AG09319 (cell line): ENCODE results near the gene METAP2.

Source experiments
- DNase-seq: peaks from one replicate; pipeline ENCODE4 v3.0.0-alpha.2; 2010; ENCODE audit warnings: low read depth; ENCODE audit errors: extremely low read depth
- CTCF ChIP-seq: IDR thresholded peaks from 2 replicates; pipeline ENCODE4 v1.5.1; 2011; ENCODE audit warnings: low read depth, mild to moderate bottlenecking, inconsistent platforms, low read length, moderate library complexity

Gene METAP2

GRCh38 chr12:95515197-95515596, 41.2 kb downstream of the METAP2 start:
- no peak for DNase-seq
- no peak for TF ChIP-seq CTCF

- DNase-seq, result no peak
- no peak for TF ChIP-seq CTCF
These were observed 42.8 kb downstream of the METAP2 start for GRCh38 chr12:95516757-95517156.

- no peak for TF ChIP-seq CTCF
- DNase-seq, result no peak
These were observed 43.3 kb downstream of the METAP2 start for GRCh38 chr12:95517246-95517645.

- TF ChIP-seq CTCF, result no peak
- DNase-seq, result no peak
These were observed 45.0 kb downstream of the METAP2 start for GRCh38 chr12:95518944-95519343.

GRCh38 chr12:95520816-95521215, 46.9 kb downstream of the METAP2 start:
- no peak for DNase-seq
- no peak for TF ChIP-seq CTCF

GRCh38 chr12:95522692-95523091, 48.7 kb downstream of the METAP2 start:
- no peak for TF ChIP-seq CTCF
- no peak for DNase-seq

- no peak for DNase-seq
- TF ChIP-seq CTCF, result no peak
These were observed 54.5 kb downstream of the METAP2 start for GRCh38 chr12:95528431-95528830.
